GM21619 (cell line): ENCODE data around the gene CST11.

Source experiments
- ATAC-seq: cut with Tn5 transposase; IDR thresholded peaks from one replicate; pipeline ENCODE4 v1.9.1; 2021; ENCODE audit not compliant: unreplicated experiment

The CST11 gene

GRCh38 chr20:23420943-23421931, 31.4 kb downstream of the CST11 start, which contains the start of gene NAPB:
NAPB (minus strand) TSS chr20:23421488; CDS start chr20:23421402, 86 bp downstream.
- peak; percentile 98 for ATAC-seq

- no peak for ATAC-seq
Observed at GRCh38 chr20:23419995-23420901, 32.4 kb downstream of the CST11 start.

GRCh38 chr20:23419657-23419994, 33.0 kb downstream of the CST11 start:
- no peak for ATAC-seq

GRCh38 chr20:23417861-23418260, 34.8 kb downstream of the CST11 start:
- no peak for ATAC-seq

- ATAC-seq: no peak
Observed at GRCh38 chr20:23415959-23416583, 36.6 kb downstream of the CST11 start.

- ATAC-seq: no peak
Observed at GRCh38 chr20:23415555-23415954, 37.1 kb downstream of the CST11 start.

- no peak for ATAC-seq
Observed at GRCh38 chr20:23414526-23415188, 38.0 kb downstream of the CST11 start.

GRCh38 chr20:23413862-23414422, 38.7 kb downstream of the CST11 start:
- ATAC-seq: no peak

GRCh38 chr20:23412026-23412425, 40.6 kb downstream of the CST11 start:
- ATAC-seq: no peak

GRCh38 chr20:23410916-23411695, 41.6 kb downstream of the CST11 start:
- ATAC-seq: no peak

GRCh38 chr20:23409800-23410199, 42.9 kb downstream of the CST11 start:
- ATAC-seq: no peak

GRCh38 chr20:23408957-23409356, 43.7 kb downstream of the CST11 start:
- no peak for ATAC-seq

GRCh38 chr20:23407781-23408464, 44.8 kb downstream of the CST11 start:
- peak; percentile 71 for ATAC-seq

- ATAC-seq: no peak
Observed at GRCh38 chr20:23406880-23407279, 45.8 kb downstream of the CST11 start.

- ATAC-seq: no peak
Observed at GRCh38 chr20:23404196-23404595, 48.5 kb downstream of the CST11 start.

GRCh38 chr20:23403751-23404150, 48.9 kb downstream of the CST11 start:
- ATAC-seq: no peak

- ATAC-seq: no peak
Observed at GRCh38 chr20:23401051-23401450, 51.6 kb downstream of the CST11 start.
